Measurements from ENCODE around the gene VSIG1. TPM values are rescaled to one million over a fixed set of nuclear protein-coding genes. Genes with fewer than 3 reads are reported as not detected.

The VSIG1 gene
- polyA plus RNA-seq, 4 donors: 0.50 to 1.3 (median 1.1) TPM

- no peak for DNase-seq (ENCODE audit: low read depth in 4 of 4, low spot score in 3 of 4)
These were observed 82.3 kb downstream of the VSIG1 start for GRCh38 chrX:108127152-108127551.

Other genes with a start within 250 kb of the VSIG1 start
- 10 to 100 TPM; 10.5 to 13.2 (median 11.6) TPM for gene MID2, start 219.2 kb upstream of the VSIG1 start, polyA plus RNA-seq (ENCODE audit: insufficient read length in 4 of 4)
- not detected for gene TEX13B, start 62.7 kb upstream of the VSIG1 start, polyA plus RNA-seq (ENCODE audit: insufficient read length in 4 of 4)
- gene PSMD10, start 46.5 kb downstream of the VSIG1 start, polyA plus RNA-seq (ENCODE audit: insufficient read length in 4 of 4): 10 to 100 TPM; 61.9 to 89.2 (median 75.7) TPM
- 10 to 100 TPM; 11.2 to 13.9 (median 13.1) TPM for gene ATG4A, start 46.7 kb downstream of the VSIG1 start, polyA plus RNA-seq (ENCODE audit: insufficient read length in 4 of 4)

Data from left renal pelvis (tissue), 4 donors.